ENCODE measurements around the gene SDHAF1.

Gene SDHAF1

DNA sequence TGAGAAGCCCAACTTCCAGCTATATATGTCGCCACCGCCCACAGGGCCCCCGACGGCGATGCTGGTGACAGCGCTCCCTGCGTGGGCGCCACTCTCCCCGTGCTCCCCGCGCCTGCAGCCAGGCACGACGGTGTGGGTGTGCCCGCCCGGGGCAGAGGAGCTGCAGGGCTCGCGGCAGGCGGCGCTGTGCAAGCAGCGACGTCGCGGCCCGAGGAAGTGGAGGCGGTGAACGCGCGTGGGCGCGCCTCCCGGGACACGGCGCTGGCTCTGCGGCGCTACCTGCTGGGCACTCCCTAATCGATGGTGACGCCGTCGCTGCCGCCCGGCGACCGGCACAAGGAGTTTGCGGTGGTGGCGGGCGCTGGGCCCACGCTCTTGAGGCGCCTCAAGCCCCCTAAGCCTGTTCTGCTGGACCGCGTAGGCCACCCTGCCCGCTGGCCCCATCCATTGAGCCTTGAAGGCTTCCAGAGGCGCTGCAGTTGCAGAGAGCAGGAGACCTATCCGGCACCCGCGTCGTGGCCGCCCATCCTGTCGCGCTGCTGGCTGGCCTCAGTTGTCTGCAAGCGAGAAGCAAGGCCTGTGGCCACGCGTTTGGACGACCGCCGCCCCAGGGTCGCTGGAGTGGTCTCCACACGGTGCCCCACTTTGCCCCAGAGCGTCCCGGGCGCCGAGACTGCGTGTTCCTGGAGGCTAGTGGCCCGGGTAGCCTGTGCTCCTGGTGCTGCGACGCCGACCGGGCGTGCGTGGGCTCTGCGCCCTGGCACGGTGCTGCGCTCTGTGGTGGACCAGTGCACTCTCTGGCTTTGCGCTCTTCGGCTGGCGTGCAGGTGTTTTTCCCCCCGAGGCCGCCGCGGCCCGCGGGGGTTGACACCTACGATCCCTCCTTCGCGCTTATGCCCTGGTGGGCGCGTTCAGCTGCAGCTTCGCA is 35.7 kb upstream of the SDHAF1 start:
- TF ChIP-seq, protein P1, sequence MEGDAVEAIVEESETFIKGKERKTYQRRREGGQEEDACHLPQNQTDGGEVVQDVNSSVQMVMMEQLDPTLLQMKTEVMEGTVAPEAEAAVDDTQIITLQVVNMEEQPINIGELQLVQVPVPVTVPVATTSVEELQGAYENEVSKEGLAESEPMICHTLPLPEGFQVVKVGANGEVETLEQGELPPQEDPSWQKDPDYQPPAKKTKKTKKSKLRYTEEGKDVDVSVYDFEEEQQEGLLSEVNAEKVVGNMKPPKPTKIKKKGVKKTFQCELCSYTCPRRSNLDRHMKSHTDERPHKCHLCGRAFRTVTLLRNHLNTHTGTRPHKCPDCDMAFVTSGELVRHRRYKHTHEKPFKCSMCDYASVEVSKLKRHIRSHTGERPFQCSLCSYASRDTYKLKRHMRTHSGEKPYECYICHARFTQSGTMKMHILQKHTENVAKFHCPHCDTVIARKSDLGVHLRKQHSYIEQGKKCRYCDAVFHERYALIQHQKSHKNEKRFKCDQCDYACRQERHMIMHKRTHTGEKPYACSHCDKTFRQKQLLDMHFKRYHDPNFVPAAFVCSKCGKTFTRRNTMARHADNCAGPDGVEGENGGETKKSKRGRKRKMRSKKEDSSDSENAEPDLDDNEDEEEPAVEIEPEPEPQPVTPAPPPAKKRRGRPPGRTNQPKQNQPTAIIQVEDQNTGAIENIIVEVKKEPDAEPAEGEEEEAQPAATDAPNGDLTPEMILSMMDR (IDR thresholded peaks at IDR 0.05; ENCODE audit: low read depth, low read length) = no peak
- no peak overlapping the region for H3K4me3 ChIP-seq (replicated peaks in 1 of 2; ENCODE audit: low read depth in 2 of 2, low read length in 2 of 2)
- peak in 1 of 2 donors; percentile 8 for DNase-seq (ENCODE audit: low read depth in 2 of 2)

DNA sequence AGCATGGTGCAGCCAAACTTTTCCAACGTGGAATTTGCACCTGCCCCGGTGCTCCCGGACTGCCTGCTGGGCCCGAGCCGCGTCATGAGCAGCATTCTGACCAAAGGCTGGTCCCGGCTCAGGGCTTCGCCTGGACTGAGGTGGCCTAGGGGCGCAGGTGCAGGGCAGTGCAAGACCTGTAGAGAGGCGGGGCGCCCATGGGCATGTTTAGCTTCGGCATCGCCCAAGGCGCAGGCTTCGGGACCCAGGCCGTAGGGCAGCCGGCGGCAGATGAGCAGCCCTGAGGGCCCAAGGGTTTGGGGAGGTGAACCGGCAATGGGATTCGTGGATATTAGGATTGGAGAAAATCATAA is 35.0 kb upstream of the SDHAF1 start:
- TF ChIP-seq, protein P1 (IDR thresholded peaks at IDR 0.05; ENCODE audit: low read depth, low read length) = no peak
- no peak overlapping the region for H3K4me3 ChIP-seq (replicated peaks in 1 of 2; ENCODE audit: low read depth in 2 of 2, low read length in 2 of 2)
- DNase-seq (ENCODE audit: low read depth in 2 of 2) = no peak

DNA sequence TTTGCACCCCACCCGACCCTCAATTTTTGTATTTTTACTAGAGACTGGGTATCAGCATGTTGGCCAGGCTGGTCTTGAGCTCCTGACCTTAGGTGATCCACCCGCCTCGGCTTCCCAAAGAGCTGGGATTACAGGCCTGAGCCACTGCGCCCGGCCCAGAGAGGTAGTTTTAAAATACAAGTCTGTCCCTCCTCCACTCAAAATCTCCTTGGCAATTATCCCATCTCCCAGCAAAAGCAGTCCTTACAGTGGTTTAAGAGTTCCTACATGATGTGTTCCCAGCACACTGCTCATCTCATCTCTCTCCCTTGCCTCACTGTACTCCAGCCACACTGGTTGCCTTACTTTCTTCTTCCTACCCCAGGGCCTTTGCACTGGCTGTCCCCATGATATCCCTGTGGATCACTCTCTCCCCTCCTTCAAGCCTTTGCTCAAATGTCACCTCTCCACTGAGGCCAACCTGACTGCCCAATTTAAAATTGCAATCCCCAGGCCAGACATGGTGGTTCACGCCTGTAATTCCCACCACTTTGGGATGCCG is 34.5 kb upstream of the SDHAF1 start:
- TF ChIP-seq, protein P1 (IDR thresholded peaks at IDR 0.05; ENCODE audit: low read depth, low read length) = no peak
- no peak for DNase-seq (ENCODE audit: low read depth in 2 of 2)
- H3K4me3 ChIP-seq (replicated peaks in 1 of 2; ENCODE audit: low read depth in 2 of 2, low read length in 2 of 2) = no peak overlapping the region

DNA sequence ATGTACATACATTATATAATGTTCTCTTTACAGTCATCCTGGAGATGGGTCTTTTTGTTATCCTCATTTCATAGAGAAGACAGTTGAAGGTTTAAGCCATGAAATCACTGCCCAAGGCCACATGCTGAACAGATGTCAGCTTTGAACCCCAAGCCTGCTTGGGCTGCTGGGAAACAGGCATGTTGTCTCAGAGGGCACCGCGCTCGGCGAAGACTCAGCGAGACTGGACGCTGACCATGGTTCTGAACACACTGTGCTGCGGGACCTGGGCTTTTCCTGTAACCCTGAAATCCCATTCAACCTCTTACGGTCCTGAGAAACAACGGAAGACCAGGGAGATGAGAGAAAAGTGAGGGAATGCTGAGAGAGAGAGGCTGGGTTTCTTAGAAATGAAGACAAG is 31.5 kb upstream of the SDHAF1 start:
- DNase-seq (ENCODE audit: low read depth in 2 of 2) = peak; percentile 64
- TF ChIP-seq, protein P1 (IDR thresholded peaks at IDR 0.05; ENCODE audit: low read depth, low read length) = no peak
- H3K4me3 ChIP-seq (replicated peaks in 1 of 2; ENCODE audit: low read depth in 2 of 2, low read length in 2 of 2) = no peak overlapping the region

DNA sequence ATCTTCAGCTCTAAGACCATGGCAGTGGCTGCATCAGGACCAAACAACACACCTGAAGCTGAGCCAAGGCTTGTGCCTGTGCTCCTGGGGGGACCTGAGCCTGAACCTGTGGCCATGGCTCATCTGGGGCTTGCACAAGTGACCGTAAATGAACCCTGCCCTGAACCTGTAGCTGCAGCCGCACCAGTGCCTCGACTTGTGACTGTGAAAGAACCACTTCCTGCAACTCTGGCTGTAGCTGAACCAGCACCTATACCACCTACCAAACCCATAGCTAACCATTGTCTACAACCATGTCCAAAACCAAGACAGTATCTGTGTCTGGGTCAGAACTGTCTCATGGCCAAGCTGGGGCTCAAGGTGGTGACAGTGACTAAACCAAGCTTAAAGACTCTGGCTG is 28.2 kb upstream of the SDHAF1 start:
- DNase-seq (ENCODE audit: low read depth in 2 of 2) = no peak
- no peak overlapping the region for H3K4me3 ChIP-seq (replicated peaks in 1 of 2; ENCODE audit: low read depth in 2 of 2, low read length in 2 of 2)
- TF ChIP-seq, protein P1 (IDR thresholded peaks at IDR 0.05; ENCODE audit: low read depth, low read length) = no peak

DNA sequence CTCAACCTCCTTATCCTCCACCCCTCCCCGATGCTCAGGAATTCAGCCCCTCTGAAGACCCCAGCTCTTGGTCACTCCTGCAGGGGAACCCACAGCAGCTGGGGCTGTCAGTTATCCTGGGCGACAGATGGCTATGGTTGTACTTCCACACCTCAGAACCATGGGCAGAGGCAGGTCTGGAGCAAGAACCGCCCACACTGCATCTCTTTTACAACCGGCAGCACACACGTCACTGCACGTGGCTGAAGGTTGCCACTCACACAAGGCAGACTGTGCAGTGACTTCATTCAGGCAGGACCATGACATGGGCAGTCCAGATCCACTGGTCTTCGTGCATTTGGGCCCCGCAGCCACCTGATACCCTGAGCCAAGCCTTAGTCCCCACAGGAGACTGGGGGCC is 21.5 kb upstream of the SDHAF1 start:
- TF ChIP-seq, protein P1 (IDR thresholded peaks at IDR 0.05; ENCODE audit: low read depth, low read length) = no peak
- no peak overlapping the region for H3K4me3 ChIP-seq (replicated peaks in 1 of 2; ENCODE audit: low read depth in 2 of 2, low read length in 2 of 2)
- no peak for DNase-seq (ENCODE audit: low read depth in 2 of 2)

Data from cardiac fibroblast (primary cell).